GM21576 (cell line): ENCODE data around the gene RTL10.

ENCODE experiments used
- ATAC-seq: cut with Tn5 transposase; IDR thresholded peaks from one replicate; pipeline ENCODE4 v1.9.1; 2021; ENCODE audit warnings: mild to moderate bottlenecking, moderate library complexity; ENCODE audit not compliant: unreplicated experiment

RTL10 gene

GRCh38 chr22:19877626-19878339 lies 23.1 kb upstream of the RTL10 start:
- ATAC-seq, result no peak

GRCh38 chr22:19876941-19877625 lies 22.4 kb upstream of the RTL10 start:
- no peak for ATAC-seq

GRCh38 chr22:19876314-19876940 lies 21.8 kb upstream of the RTL10 start:
- ATAC-seq, result no peak

- ATAC-seq, result no peak
Observed at GRCh38 chr22:19875531-19876313, 21.0 kb upstream of the RTL10 start.

- ATAC-seq, result no peak
Observed at GRCh38 chr22:19875061-19875530, 20.4 kb upstream of the RTL10 start.

GRCh38 chr22:19874307-19875060 lies 19.8 kb upstream of the RTL10 start:
- no peak for ATAC-seq

GRCh38 chr22:19873960-19874306 lies 19.3 kb upstream of the RTL10 start:
- no peak for ATAC-seq

GRCh38 chr22:19873138-19873959 lies 18.7 kb upstream of the RTL10 start:
- no peak for ATAC-seq

GRCh38 chr22:19872779-19873137 lies 18.1 kb upstream of the RTL10 start:
- ATAC-seq, result no peak

- no peak for ATAC-seq
Observed at GRCh38 chr22:19871845-19872778, 17.4 kb upstream of the RTL10 start.

GRCh38 chr22:19871023-19871844 lies 16.6 kb upstream of the RTL10 start:
- ATAC-seq, result no peak

GRCh38 chr22:19870153-19871022 lies 15.7 kb upstream of the RTL10 start:
- no peak for ATAC-seq

GRCh38 chr22:19869497-19870152 lies 15.0 kb upstream of the RTL10 start:
- no peak for ATAC-seq

- ATAC-seq, result no peak
Observed at GRCh38 chr22:19868773-19869471, 14.2 kb upstream of the RTL10 start.

GRCh38 chr22:19868333-19868732 lies 13.7 kb upstream of the RTL10 start:
- ATAC-seq, result no peak

- ATAC-seq, result no peak
Observed at GRCh38 chr22:19867617-19868016, 12.9 kb upstream of the RTL10 start.
